Midbrain (tissue), 1 donor: ENCODE results near the gene PLCB2.

Experiments
- DNase-seq: peaks from one replicate; lab custom pipeline; 2025; lab: John Stamatoyannopoulos, UW

The PLCB2 gene

GRCh38 chr15:40307421-40308211, at the start of gene PLCB2:
PLCB2 (minus strand) TSS chr15:40307935; CDS start chr15:40307672, 263 bp downstream.
- DNase-seq = no peak

- DNase-seq = no peak
Measured at GRCh38 chr15:40357246-40357645, 49.5 kb upstream of the PLCB2 start.

- DNase-seq = no peak
Measured at GRCh38 chr15:40355976-40356585, 48.3 kb upstream of the PLCB2 start.

GRCh38 chr15:40354408-40355171, 46.9 kb upstream of the PLCB2 start:
- DNase-seq = peak; percentile 9

GRCh38 chr15:40353697-40354096, 46.0 kb upstream of the PLCB2 start:
- no peak for DNase-seq

GRCh38 chr15:40352281-40352901, 44.7 kb upstream of the PLCB2 start:
- DNase-seq = no peak

DNA sequence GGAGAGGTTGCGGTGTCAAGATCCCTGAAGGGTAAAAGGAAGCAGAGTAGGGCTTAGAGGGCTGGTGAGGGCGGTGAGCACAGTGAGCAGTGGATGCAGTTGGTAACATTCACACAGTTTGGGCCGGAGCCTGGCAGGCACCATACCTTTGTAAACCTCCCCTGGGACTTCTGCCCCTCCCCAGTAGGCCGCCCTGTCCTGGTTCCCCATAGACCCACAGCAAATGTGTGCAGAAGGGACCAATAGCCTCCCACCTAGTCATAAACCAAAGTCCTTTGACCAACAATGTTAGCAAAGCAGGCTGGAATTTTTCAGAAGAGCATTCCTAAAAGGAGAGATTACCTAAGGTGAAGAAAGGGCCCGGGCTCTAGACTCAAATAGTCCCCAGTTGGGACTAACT, 41.4 kb upstream of the PLCB2 start:
- no peak for DNase-seq

DNA sequence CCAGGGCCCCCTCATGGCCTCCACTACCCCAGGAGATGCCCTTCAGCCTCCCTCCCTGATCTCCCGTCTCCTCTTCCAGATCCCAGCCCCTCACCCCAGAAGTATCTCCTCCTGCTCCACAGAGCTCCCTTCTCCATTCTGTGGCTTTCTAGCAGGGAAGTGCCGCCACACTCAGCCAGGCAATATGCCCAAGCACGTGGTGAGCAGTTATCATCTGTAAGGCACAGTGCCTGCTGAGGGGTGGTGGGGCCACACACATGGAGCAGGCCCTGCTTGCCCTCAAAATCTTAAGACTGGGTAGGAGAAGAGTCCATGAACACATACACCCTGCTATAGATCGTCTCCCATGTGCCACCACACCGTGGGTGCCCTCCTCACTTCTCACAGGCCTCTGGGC, 40.7 kb upstream of the PLCB2 start:
- no peak for DNase-seq

GRCh38 chr15:40347559-40348473, 40.1 kb upstream of the PLCB2 start:
- no peak for DNase-seq

- no peak for DNase-seq
Measured at GRCh38 chr15:40346579-40347558, 39.1 kb upstream of the PLCB2 start.

- DNase-seq = no peak
Measured at GRCh38 chr15:40345867-40346578, 38.3 kb upstream of the PLCB2 start.

DNA sequence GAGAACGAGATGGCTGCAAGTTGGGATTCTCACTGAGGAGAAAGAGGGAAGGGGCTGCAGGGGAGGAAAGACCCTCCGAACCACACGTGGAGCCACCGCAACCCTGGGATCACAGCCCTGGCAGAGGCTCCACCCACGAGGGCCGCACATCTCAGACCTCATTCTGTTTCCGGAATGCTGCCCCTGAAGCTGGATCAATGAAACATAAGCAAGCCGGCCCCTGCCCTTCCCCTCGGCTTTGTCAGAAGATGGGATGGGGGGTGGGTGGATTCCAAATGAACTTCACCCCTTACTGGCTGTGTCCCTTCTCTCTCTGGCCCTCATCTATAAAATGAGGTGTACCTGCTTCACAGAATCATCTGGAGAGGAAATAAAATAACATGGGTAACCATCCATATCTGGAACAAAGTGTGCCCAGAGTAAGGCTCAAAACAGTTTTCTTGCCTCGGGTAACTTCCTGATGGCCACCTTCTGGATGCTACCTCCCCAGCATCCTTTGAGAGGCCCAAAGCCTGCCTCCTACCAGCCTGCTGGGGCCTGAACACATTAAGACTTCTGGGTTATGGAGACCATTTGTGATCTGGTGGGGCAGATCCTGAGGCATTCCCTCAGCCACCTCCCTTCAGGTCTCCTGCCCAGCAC, 37.6 kb upstream of the PLCB2 start:
- no peak for DNase-seq

DNA sequence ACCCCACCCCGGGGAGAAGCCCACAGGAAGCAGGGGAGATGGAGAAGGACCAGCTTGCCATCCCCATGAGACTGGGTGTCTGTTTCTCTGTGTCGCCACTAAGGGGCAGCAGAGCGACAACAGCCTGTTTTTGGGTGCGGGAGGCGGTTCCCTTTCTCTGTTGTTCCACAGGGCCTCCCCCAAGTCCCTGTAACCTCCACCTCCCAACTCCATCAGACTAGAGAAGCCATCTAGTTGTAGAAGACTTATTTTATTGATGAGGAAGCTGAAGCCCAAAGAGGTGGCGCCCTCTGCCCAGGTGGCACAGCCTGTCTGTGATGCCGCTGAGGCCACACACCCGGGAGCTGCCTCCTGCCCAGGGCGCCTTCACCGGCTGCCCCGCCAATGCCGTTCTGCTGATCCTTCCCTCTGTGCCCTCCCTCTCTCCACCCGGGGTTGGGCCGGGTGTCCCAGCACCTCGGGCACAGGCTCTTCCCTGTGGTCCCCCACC, 36.9 kb upstream of the PLCB2 start:
- DNase-seq = peak; percentile 65

- DNase-seq = no peak
Measured at GRCh38 chr15:40344217-40344616, 36.5 kb upstream of the PLCB2 start.

DNA sequence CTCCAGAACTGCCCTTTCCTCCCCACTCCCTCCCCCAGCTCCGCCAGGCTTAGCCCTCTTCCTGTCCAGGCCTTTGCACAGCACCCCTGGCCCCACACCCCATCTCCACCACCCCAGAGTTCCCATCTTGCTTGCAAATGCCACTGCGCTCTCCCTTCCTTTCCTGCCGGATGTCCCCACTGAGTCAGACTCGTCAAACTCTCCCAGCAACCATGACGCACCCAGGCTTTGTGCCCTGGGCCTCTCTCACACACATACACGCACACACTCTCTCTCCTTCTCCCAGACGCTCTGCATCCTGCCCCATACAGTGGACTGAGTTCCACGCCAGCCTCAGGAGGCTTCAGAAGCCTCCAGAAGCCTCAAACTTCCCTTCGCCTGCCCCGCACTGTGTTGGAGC, 35.8 kb upstream of the PLCB2 start:
- no peak for DNase-seq

DNA sequence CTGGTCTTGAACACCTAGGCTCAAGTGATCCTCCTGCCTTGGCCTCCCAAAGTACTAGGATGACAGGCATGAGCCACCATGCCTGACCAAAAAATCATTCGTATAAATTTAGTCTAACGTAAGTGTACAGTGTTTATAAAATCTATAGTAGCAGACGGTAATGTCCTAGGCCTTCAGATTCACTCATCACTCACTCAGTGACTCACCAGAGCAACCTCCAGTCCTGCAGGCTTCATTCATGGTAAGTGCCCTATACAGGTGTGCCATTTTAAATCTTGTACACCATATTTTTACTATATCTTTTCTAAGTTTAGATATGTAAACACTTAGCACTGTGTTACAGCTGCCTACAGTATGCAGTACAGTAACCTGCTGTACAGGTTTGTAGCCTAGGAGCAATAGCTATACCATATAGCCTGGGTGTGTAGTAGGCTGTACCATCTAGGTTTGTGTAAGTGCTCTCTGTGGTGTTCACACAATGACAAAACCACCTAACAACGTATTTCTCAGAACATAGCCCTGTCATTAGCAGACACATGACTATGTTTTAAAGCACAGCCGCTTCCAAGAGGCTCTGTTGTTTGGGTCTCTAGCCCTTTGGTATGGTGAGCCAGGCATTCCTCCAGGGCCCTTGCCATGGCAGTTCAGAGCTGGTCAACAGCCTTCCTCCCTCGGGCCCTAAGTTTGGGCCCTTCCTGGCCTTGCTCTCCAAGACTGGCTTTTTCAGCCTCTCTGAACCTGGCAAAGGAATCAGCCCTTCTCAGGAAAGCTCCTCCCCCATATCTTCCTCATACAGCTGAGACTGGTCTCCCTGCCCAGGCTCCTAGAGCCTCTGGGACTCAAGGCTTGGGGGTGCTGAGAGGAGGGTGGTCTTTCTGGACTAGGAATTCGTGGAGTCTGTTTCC, 34.9 kb upstream of the PLCB2 start:
- no peak for DNase-seq

DNA sequence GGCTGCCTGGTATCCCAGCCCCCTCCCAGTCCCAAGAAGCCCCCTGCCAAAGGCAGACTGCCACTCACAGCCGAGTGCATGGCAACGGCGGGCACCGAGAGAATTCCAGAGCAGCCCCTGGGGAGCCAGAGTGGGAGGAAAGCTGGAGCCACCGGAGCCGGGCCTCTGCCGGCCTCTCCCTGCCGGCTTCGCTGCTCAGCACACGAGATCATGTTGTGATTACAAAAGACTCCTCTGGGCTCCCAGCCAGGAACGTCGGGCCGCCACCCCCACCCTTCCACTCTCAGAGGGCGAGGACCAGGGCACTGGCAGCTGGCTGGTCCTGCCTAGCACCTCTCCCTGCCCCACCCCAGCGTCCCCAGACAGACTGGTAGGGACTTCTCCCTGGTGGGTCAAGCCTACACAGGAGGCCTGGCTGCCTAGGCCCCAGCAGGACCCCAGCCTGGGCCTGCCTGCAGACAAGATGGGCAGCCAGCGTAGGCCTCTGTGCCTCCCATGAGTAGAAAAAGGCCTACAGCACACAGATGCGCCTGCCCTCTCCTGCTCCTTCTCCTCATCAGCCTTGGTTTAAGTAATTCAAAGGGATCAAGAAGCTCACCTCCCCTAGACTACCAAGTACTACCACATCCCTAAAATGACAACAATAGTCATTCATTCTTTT, 33.1 kb upstream of the PLCB2 start, which contains the start of gene CCDC9B:
Gene CCDC9B, minus strand, starts transcription at position 200 of the 661 bp plus-strand sequence. Its CDS starts 120 bp downstream, at position 80.
- DNase-seq = peak; percentile 89
